NCI-H1092 treated with DMSO at 0.1 percent for 48 hours (cell line): ENCODE data around the gene CDK16.

Source experiments
- DNase-seq: peaks from one replicate; lab custom pipeline; 2025; lab: John Stamatoyannopoulos, UW

CDK16 gene

GRCh38 chrX:47186096-47186740, 32.3 kb upstream of the CDK16 start:
- DNase-seq: no peak

GRCh38 chrX:47187106-47187677, 31.3 kb upstream of the CDK16 start:
- DNase-seq: no peak

- DNase-seq: no peak
These were observed 28.6 kb upstream of the CDK16 start for GRCh38 chrX:47189906-47190305.

- DNase-seq: peak; percentile 95
These were observed 27.8 kb upstream of the CDK16 start for GRCh38 chrX:47190445-47191269.

GRCh38 chrX:47191331-47191730, 27.1 kb upstream of the CDK16 start:
- DNase-seq: peak; percentile 39

- DNase-seq: no peak
These were observed 26.6 kb upstream of the CDK16 start for GRCh38 chrX:47191806-47192401.

GRCh38 chrX:47193475-47194193, 24.8 kb upstream of the CDK16 start, which contains the start of gene UBA1:
TSS of gene UBA1 (plus strand) at chrX:47193829. CDS start at chrX:47198803, 4,974 bp downstream.
- DNase-seq: peak; percentile 95

GRCh38 chrX:47194194-47194787, 24.2 kb upstream of the CDK16 start:
- peak; percentile 27 for DNase-seq

GRCh38 chrX:47196098-47196497, 22.4 kb upstream of the CDK16 start:
- no peak for DNase-seq

GRCh38 chrX:47197526-47197925, 21.0 kb upstream of the CDK16 start:
- DNase-seq: no peak

- DNase-seq: no peak
These were observed 20.3 kb upstream of the CDK16 start for GRCh38 chrX:47198026-47198686.

- no peak for DNase-seq
These were observed 19.8 kb upstream of the CDK16 start for GRCh38 chrX:47198687-47199080.

GRCh38 chrX:47199286-47199685, 19.2 kb upstream of the CDK16 start:
- no peak for DNase-seq

GRCh38 chrX:47200385-47201150, 17.9 kb upstream of the CDK16 start:
- no peak for DNase-seq

- no peak for DNase-seq
These were observed 17.0 kb upstream of the CDK16 start for GRCh38 chrX:47201345-47201944.

GRCh38 chrX:47202316-47202715, 16.2 kb upstream of the CDK16 start:
- DNase-seq: no peak

- no peak for DNase-seq
These were observed 15.6 kb upstream of the CDK16 start for GRCh38 chrX:47202877-47203276.

GRCh38 chrX:47204970-47205369, 13.5 kb upstream of the CDK16 start:
- DNase-seq: no peak

GRCh38 chrX:47206316-47206715, 12.2 kb upstream of the CDK16 start:
- no peak for DNase-seq

- no peak for DNase-seq
These were observed 10.4 kb upstream of the CDK16 start for GRCh38 chrX:47208108-47208507.
